ENCODE measurements around the gene RHBDF2. TPM values are rescaled to one million over a fixed set of nuclear protein-coding genes. Genes with fewer than 3 reads are reported as not detected.

Gene RHBDF2
- polyA plus RNA-seq, 3 donors, result 36.9 to 124 (median 68.6) TPM

GRCh38 chr17:76422406-76422805, 78.8 kb downstream of the RHBDF2 start:
- peak overlapping the region in 1 of 7 donors; percentile 15 for H3K27ac Mint-ChIP-seq
- peaks cover 0 to 3% (median 0%) of the 10 kb centered on the region in 3 donors for H3K27me3 Mint-ChIP-seq (ENCODE audit: low read depth in 3 of 3)
- H2AFZ ChIP-seq (ENCODE audit: insufficient read depth, low read depth, low read length, poor library complexity, severe bottlenecking), result no peak overlapping the region
- H3K4me1 ChIP-seq (ENCODE audit: control insufficient read depth in 1 of 2, insufficient read depth in 2 of 2, low read length in 2 of 2), result no peaks in the 10 kb centered on the region
- H3K27ac ChIP-seq (ENCODE audit: low read depth in 1 of 2, low read length in 2 of 2), result no peak overlapping the region
- no peaks in the 10 kb centered on the region for H3K27me3 ChIP-seq (ENCODE audit: control insufficient read depth in 2 of 2, insufficient read depth in 2 of 2, low read length in 2 of 2)
- H3K36me3 ChIP-seq (replicated peaks in 1 of 2; ENCODE audit: control insufficient read depth in 1 of 2, insufficient read depth in 2 of 2, low read length in 2 of 2), result peaks cover 0 to 6% of the 10 kb centered on the region in 2 donors
- no peak overlapping the region for H3K4me3 Mint-ChIP-seq
- peaks cover 7% of the 10 kb centered on the region for H3K4me1 Mint-ChIP-seq
- no peak for DNase-seq
- H3K9me3 Mint-ChIP-seq, result no peaks in the 10 kb centered on the region
- peaks cover 71% of the 10 kb centered on the region for H4K20me1 ChIP-seq (ENCODE audit: insufficient read depth, low read length)
- peaks cover 29% of the 10 kb centered on the region for H3K79me2 ChIP-seq (ENCODE audit: insufficient read depth, low read length)
- intact Hi-C loops (cut with micrococcal nuclease), result no loop called here
- no peaks in the 10 kb centered on the region for H3K9me3 ChIP-seq (replicated peaks in 1 of 2; ENCODE audit: control insufficient read depth in 1 of 2, insufficient read depth in 1 of 2, low read length in 2 of 2)
- H3K4me2 ChIP-seq (replicated peaks; ENCODE audit: extremely low read depth, low read length, poor library complexity, severe bottlenecking), result no peak overlapping the region
- no peak overlapping the region for H3K4me3 ChIP-seq (replicated peaks in 1 of 3; ENCODE audit: low read depth in 2 of 3, low read length in 3 of 3)
- no peak for TF ChIP-seq CTCF (IDR thresholded peaks at IDR 0.05)
- over 99% methylated on average over 8 of the region's 8 CpGs for WGBS (ENCODE audit: insufficient coverage)
- H3K36me3 Mint-ChIP-seq, result peaks cover 14 to 27% of the 10 kb centered on the region in 2 donors
- H3K9ac ChIP-seq (ENCODE audit: insufficient read depth, low read length, poor library complexity, severe bottlenecking), result no peak overlapping the region

- 95% methylated on average over 3 of the region's 7 CpGs for WGBS (ENCODE audit: insufficient coverage)
- Mint-ChIP-seq H3K36me3 (peaks cover 20 to 39% of the 10 kb centered on the region in 2 donors), H3K9me3 (no peaks in the 10 kb centered on the region), H3K4me1 (peaks cover 2% of the 10 kb centered on the region), H3K4me3 (no peak overlapping the region), H3K27ac (no peak overlapping the region), H3K27me3 (ENCODE audit: low read depth in 3 of 3) (peaks cover 0 to 3% (median 0%) of the 10 kb centered on the region in 3 donors)
- no peaks in the 10 kb centered on the region for H3K9me3 ChIP-seq (replicated peaks in 1 of 2; ENCODE audit: control insufficient read depth in 1 of 2, insufficient read depth in 1 of 2, low read length in 2 of 2)
- no peak for DNase-seq
- H3K79me2 ChIP-seq (ENCODE audit: insufficient read depth, low read length), result peaks cover 28% of the 10 kb centered on the region
- H3K27ac ChIP-seq (ENCODE audit: low read depth in 1 of 2, low read length in 2 of 2), result no peak overlapping the region
- H4K20me1 ChIP-seq (ENCODE audit: insufficient read depth, low read length), result peaks cover 74% of the 10 kb centered on the region
- H3K4me2 ChIP-seq (replicated peaks; ENCODE audit: extremely low read depth, low read length, poor library complexity, severe bottlenecking), result no peak overlapping the region
- peaks cover 3 to 16% of the 10 kb centered on the region in 2 donors for H3K36me3 ChIP-seq (replicated peaks in 1 of 2; ENCODE audit: control insufficient read depth in 1 of 2, insufficient read depth in 2 of 2, low read length in 2 of 2)
- H3K4me1 ChIP-seq (ENCODE audit: control insufficient read depth in 1 of 2, insufficient read depth in 2 of 2, low read length in 2 of 2), result no peaks in the 10 kb centered on the region
- no peak for TF ChIP-seq CTCF (IDR thresholded peaks at IDR 0.05)
- no peaks in the 10 kb centered on the region for H3K27me3 ChIP-seq (ENCODE audit: control insufficient read depth in 2 of 2, insufficient read depth in 2 of 2, low read length in 2 of 2)
- H3K9ac ChIP-seq (ENCODE audit: insufficient read depth, low read length, poor library complexity, severe bottlenecking), result no peak overlapping the region
- no peak overlapping the region for H2AFZ ChIP-seq (ENCODE audit: insufficient read depth, low read depth, low read length, poor library complexity, severe bottlenecking)
- intact Hi-C loops (cut with micrococcal nuclease), result no loop called here
- H3K4me3 ChIP-seq (replicated peaks in 1 of 3; ENCODE audit: low read depth in 2 of 3, low read length in 3 of 3), result no peak overlapping the region
Observed at GRCh38 chr17:76421044-76421407, 80.2 kb downstream of the RHBDF2 start.

Other genes with a start within 250 kb of the RHBDF2 start
- gene UBALD2, start 236.1 kb downstream of the RHBDF2 start, polyA plus RNA-seq, result 10 to 100 TPM in 1 of 3 donors, 1 to 10 TPM in 2; 1.4 to 88.6 (median 2.2) TPM
- gene QRICH2, start 193.1 kb downstream of the RHBDF2 start, polyA plus RNA-seq, result 1 to 10 TPM in 1 of 3 donors, under 1 TPM in 1, not detected in 1; 0.04 to 1.9 TPM
- gene PRPSAP1, start 147.5 kb downstream of the RHBDF2 start, polyA plus RNA-seq, result 10 to 100 TPM; 45.8 to 58.2 (median 51.2) TPM
- 10 to 100 TPM; 12.9 to 33.9 (median 19.1) TPM for gene SPHK1, start 116.8 kb downstream of the RHBDF2 start, polyA plus RNA-seq
- gene UBE2O, start 48.3 kb downstream of the RHBDF2 start, polyA plus RNA-seq, result 10 to 100 TPM in 1 of 3 donors, 1 to 10 TPM in 2; 1.3 to 15.1 (median 4.5) TPM
- not detected for gene AANAT, start 33.8 kb downstream of the RHBDF2 start, polyA plus RNA-seq
- gene CYGB, start 36.3 kb upstream of the RHBDF2 start, polyA plus RNA-seq, result not detected
- gene PRCD, start 38.6 kb upstream of the RHBDF2 start, polyA plus RNA-seq, result not detected
- gene ST6GALNAC2, start 84.4 kb upstream of the RHBDF2 start, polyA plus RNA-seq, result 10 to 100 TPM in 2 of 3 donors, 1 to 10 TPM in 1; 8.3 to 11.8 (median 11.8) TPM
- gene ST6GALNAC1, start 142.3 kb upstream of the RHBDF2 start, polyA plus RNA-seq, result not detected
- under 1 TPM; 0.13 to 0.81 (median 0.30) TPM for gene MXRA7, start 209.5 kb upstream of the RHBDF2 start, polyA plus RNA-seq
- gene JMJD6, start 225.2 kb upstream of the RHBDF2 start, polyA plus RNA-seq, result 10 to 100 TPM; 24.6 to 75.0 (median 26.2) TPM
- gene METTL23, start 225.4 kb upstream of the RHBDF2 start, polyA plus RNA-seq, result 10 to 100 TPM; 37.9 to 71.3 (median 56.5) TPM
- gene SRSF2, start 235.9 kb upstream of the RHBDF2 start, polyA plus RNA-seq, result 100 to 1,000 TPM; 124 to 386 (median 125) TPM
- gene MFSD11, start 236.7 kb upstream of the RHBDF2 start, polyA plus RNA-seq, result 10 to 100 TPM; 19.8 to 24.8 (median 23.8) TPM